GM12874 (cell line): ENCODE results near the gene COL4A1.

Source experiments
- TF ChIP-seq, protein P1 (sequence below): IDR thresholded peaks from 2 replicates; pipeline ENCODE4 v1.5.1; 2011; ENCODE audit warnings: low read depth, mild to moderate bottlenecking, control low read depth, low read length, moderate library complexity; ENCODE audit not compliant: insufficient read depth

Gene COL4A1

DNA sequence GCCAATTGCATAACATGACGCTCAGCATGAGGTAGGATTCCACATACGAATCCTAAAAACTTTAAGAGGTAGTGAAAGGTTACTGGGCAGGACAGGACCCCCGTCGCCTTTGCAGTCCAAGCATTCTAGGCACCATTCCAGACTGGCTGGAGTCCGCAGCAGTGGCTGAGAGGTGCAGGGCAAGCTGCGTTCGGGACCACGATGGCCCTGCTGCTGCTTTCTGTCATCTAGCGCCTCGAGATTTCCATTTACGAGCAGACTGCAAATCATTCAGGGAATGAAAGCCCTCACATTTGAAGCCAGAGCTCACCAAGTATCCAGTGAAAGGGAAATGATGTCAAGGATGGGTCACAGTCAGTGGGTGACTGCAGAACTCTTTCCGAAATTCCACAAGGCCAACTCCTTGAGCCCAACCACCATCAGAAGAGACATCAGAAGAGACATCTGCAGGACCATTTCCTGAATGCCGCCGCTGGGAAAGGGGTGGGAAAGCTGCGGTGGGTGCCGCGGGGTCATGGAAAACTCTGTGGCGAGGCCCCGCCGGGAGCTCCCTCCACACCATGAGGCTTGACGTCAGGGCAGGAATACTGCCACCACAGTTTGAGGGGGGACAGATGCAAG lies 88.3 kb downstream of the COL4A1 start:
- TF ChIP-seq, protein P1, sequence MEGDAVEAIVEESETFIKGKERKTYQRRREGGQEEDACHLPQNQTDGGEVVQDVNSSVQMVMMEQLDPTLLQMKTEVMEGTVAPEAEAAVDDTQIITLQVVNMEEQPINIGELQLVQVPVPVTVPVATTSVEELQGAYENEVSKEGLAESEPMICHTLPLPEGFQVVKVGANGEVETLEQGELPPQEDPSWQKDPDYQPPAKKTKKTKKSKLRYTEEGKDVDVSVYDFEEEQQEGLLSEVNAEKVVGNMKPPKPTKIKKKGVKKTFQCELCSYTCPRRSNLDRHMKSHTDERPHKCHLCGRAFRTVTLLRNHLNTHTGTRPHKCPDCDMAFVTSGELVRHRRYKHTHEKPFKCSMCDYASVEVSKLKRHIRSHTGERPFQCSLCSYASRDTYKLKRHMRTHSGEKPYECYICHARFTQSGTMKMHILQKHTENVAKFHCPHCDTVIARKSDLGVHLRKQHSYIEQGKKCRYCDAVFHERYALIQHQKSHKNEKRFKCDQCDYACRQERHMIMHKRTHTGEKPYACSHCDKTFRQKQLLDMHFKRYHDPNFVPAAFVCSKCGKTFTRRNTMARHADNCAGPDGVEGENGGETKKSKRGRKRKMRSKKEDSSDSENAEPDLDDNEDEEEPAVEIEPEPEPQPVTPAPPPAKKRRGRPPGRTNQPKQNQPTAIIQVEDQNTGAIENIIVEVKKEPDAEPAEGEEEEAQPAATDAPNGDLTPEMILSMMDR, result no peak

DNA sequence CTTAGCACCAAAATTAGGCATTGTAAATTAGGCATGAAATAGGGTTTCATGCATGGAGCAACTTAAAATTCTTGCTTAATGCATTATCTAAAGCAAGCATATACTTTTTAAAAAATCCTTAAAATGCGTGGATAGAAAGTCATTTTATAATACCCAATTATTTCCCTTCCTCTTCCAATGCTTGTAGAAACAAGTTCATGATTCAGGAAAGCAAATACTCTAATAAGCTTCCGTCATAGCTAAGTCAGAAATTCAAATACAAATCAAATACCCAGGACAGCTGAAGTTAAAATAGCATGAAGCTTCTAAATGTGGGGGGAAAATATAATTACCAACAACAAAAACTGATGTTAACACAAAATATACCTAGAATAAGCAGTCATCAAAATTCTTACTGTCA lies 89.1 kb downstream of the COL4A1 start:
- TF ChIP-seq, protein P1, result no peak

DNA sequence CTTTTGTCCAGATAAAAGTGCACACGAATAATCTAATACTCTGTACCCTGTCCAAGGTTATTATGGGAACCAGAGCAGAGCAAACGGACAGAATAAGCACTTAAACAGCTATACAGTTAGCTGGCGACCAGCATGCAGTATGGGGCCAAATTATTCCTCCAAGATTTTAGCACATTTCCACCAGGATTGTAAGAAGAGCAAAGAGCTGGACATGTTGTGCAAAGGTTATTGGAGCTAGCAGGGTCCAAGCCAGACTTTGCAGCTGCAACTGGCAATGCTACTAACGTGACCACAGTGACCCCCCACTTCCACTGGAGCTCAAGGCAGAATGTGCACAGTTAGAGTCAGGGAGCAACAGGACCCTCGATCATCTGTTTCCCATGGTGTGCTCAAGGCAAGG lies 89.9 kb downstream of the COL4A1 start:
- TF ChIP-seq, protein P1, result no peak

DNA sequence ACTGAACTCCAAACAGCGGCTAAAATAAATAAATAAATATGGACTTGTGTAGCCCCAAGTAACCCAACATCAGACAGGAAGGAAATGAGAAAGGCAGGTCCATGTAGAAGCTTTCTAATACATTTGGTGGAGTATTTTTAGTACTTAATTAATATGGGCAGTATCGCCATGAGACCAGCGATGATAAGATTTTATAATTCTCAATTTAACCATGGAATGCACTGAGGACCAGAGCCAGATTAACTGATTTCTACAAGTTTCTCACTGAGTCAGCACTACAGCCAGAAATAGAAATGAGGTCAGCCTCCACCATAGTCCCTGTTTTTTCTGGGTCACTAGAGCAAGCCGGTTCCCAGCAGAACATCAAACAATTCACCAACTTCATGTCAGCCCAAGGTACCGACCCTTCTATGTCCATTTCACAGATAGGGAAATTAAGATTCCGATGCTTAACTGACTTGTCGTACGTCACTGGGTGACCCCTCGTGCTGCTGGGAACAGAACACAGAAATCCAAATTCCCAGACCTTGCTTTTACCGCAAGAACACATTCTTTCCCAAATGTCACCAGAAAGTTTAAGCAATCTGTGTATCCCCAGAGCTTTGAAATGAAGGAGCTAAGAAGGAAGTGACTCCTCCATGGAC lies 90.4 kb downstream of the COL4A1 start:
- TF ChIP-seq, protein P1, result no peak

DNA sequence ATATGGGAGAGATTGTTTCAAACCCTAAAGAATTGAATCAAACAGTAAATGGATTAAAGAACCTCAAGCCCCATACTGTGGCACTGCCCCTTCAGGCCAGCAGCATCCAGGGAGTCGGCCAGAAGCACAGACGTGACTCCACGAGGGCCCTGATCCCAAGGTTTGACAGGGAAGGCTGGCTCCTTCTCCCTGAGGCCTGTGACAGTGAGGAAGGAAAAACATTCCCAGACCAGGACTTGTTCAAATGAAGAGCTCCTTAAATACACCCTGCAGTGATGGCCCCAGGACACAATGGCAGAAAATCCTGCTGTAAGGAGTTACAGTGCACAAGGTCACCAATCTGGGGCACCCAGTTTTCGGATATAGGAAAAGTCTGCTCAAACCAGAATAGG lies 91.0 kb downstream of the COL4A1 start:
- TF ChIP-seq, protein P1, result no peak

DNA sequence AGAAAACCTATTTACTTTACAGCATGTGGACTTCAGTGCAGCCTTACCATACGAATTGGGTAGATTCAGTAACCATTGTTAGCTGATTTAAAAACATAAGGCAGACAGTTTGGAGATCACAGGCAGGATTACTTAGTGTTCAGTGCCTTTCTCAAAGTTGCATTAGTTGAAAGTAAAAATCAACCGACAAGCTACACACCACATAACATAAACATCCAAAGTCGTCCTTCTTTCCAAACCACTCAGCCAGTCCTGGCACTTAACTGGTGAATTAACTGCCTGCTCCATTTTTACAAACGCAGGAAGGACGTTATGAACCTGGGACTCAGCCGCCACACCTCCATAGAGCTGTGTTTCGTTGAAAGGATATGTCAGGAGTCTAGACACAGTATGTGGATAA lies 91.4 kb downstream of the COL4A1 start:
- TF ChIP-seq, protein P1, result no peak

DNA sequence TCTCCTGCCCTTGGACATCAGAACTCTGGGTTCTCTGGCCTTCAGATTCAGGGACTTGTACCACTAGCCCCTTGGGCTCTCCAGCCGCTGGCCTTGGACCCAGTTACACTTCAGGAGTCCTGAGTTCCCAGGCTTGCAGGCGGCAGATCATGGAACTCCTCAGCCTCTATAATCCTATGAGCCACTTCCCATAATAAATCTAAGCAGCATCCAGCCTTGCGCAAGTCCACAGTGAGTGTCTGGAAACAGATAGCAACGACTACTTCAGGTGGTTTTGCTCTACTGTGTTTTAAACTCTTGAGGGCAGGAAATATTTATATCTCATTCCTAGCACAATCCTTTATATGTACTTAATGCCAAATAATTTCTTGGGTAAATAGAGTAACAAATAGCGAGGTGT lies 92.3 kb downstream of the COL4A1 start:
- TF ChIP-seq, protein P1, result no peak
